B cell (primary cell): ENCODE measurements around the gene GH2. TPM values are rescaled to one million over a fixed set of nuclear protein-coding genes. Genes with fewer than 3 reads are reported as not detected.

ENCODE experiments used
- ATAC-seq: fragments of 200-7000 bp; cut with Tn5 transposase; one replicate; pipeline ENCODE4 v1.10.0; 2021; ENCODE audit warnings: low read depth, mild to moderate bottlenecking, moderate number of reproducible peaks, moderate library complexity
- CTCF ChIA-PET: fragments of 350-600 bp; sonication (Branson Sonifier 250); formaldehyde crosslinking; loops from one replicate; lab custom pipeline; 2021; ENCODE audit warnings: antibody characterized with exemption, inconsistent platforms; lab: Charles Lee
- POLR2A ChIA-PET: fragments of 350-600 bp; sonication (Branson Sonifier 250); formaldehyde crosslinking; loops from one replicate; lab custom pipeline; 2021; ENCODE audit warnings: antibody characterized with exemption; lab: Charles Lee
- DNase-seq: peaks from one replicate; pipeline ENCODE4 v3.0.0; 2013
- H2AFZ ChIP-seq: 2 replicates; pipeline ENCODE4 v1.6.1; 2012; ENCODE audit warnings: mild to moderate bottlenecking, low read depth, low read length; ENCODE audit not compliant: insufficient read depth, poor library complexity, severe bottlenecking
- H3K27ac ChIP-seq, 2 donors: 1 replicate in 1 of 2; 2 replicates in 1 of 2; pipeline ENCODE4 v1.5.1; 2012 to 2013; ENCODE audit warnings: low read length in 2 of 2, mild to moderate bottlenecking in 2 of 2, moderate library complexity in 1 of 2
- H3K27me3 ChIP-seq, 4 experiments: fragments of 200-600 bp in 1 of 4; sonication (generic) in 1 of 4; replicated peaks in 1 of 4; 1 replicate in 2 of 4; 2 replicates in 2 of 4; pipeline versions ENCODE4 v1.6.1 to v1.7.0; 2013 to 2016; ENCODE audit warnings: low read length in 3 of 4, mild to moderate bottlenecking in 2 of 4, mixed read lengths in 1 of 4, moderate library complexity in 1 of 4; ENCODE audit not compliant: insufficient read depth in 4 of 4, control insufficient read depth in 3 of 4; ENCODE audit errors: control extremely low read depth in 1 of 4
- H3K36me3 ChIP-seq, 2 experiments: replicated peaks in 1 of 2; 1 replicate in 1 of 2; 2 replicates in 1 of 2; pipeline versions ENCODE4 v1.6.1 to v1.7.1; 2013; ENCODE audit warnings: low read length in 1 of 2; ENCODE audit not compliant: insufficient read depth in 2 of 2, control insufficient read depth in 1 of 2; ENCODE audit errors: control extremely low read depth in 1 of 2, extremely low read depth in 1 of 2
- H3K4me1 ChIP-seq, 2 donors: fragments of 200-600 bp in 1 of 2; sonication (generic) in 1 of 2; 1 replicate in 1 of 2; 2 replicates in 1 of 2; pipeline versions ENCODE4 v1.5.1 to v1.6.1; 2013 to 2017; ENCODE audit warnings: low read length in 2 of 2; ENCODE audit not compliant: control insufficient read depth in 2 of 2, insufficient read depth in 2 of 2
- H3K4me2 ChIP-seq: replicated peaks from 2 replicates; pipeline ENCODE3; 2012; ENCODE audit warnings: mild to moderate bottlenecking, low read depth, low read length; ENCODE audit not compliant: poor library complexity, severe bottlenecking
- H3K4me3 ChIP-seq, 5 experiments: fragments of 200-600 bp in 1 of 5; sonication (generic) in 1 of 5; 1 replicate in 3 of 5; 2 replicates in 2 of 5; pipeline versions ENCODE4 v1.5.1 to v1.7.0; 2011 to 2016; ENCODE audit warnings: low read length in 4 of 5, mild to moderate bottlenecking in 4 of 5, low read depth in 2 of 5, control low read depth in 1 of 5, moderate library complexity in 1 of 5; ENCODE audit not compliant: insufficient read depth in 1 of 5; ENCODE audit errors: control extremely low read depth in 1 of 5, extremely low read depth in 1 of 5
- H3K79me2 ChIP-seq: fragments of 200-600 bp; sonication (generic); one replicate; pipeline ENCODE4 v1.6.0; 2016; ENCODE audit warnings: low read length; ENCODE audit not compliant: control insufficient read depth, insufficient read depth
- H3K9ac ChIP-seq: fragments of 200-600 bp; sonication (generic); 2 replicates; pipeline ENCODE4 v1.6.1; 2017; ENCODE audit warnings: mild to moderate bottlenecking, low read length, moderate library complexity
- H3K9me3 ChIP-seq, 3 donors: one replicate each; pipeline versions ENCODE4 v1.6.1 to v1.7.1; 2013; ENCODE audit warnings: low read length in 2 of 3; ENCODE audit not compliant: control insufficient read depth in 2 of 3, insufficient read depth in 1 of 3; ENCODE audit errors: control extremely low read depth in 1 of 3
- H4K20me1 ChIP-seq: 2 replicates; pipeline ENCODE4 v1.6.0; 2012; ENCODE audit warnings: mild to moderate bottlenecking, low read length; ENCODE audit not compliant: insufficient read depth, control insufficient read depth, poor library complexity, severe bottlenecking
- H3K27ac Mint-ChIP-seq: one replicate; pipeline ENCODE4 v1.8.0; 2021; ENCODE audit warnings: mixed read lengths
- H3K27me3 Mint-ChIP-seq: one replicate; pipeline ENCODE4 v1.8.0; 2021; ENCODE audit warnings: mixed read lengths
- H3K4me1 Mint-ChIP-seq: one replicate; pipeline ENCODE4 v1.8.0; 2021; ENCODE audit warnings: mixed read lengths
- H3K4me3 Mint-ChIP-seq: one replicate; pipeline ENCODE4 v1.8.0; 2021; ENCODE audit warnings: mixed read lengths
- H3K9me3 Mint-ChIP-seq: one replicate; pipeline ENCODE4 v1.8.0; 2022; ENCODE audit warnings: mixed read lengths; ENCODE audit not compliant: insufficient read depth
- CTCF ChIP-seq: fragments of 200-600 bp; IDR thresholded peaks from one replicate; pipeline ENCODE4 v1.8.0; 2022; ENCODE audit warnings: antibody characterized with exemption, mild to moderate bottlenecking
- EZH2 ChIP-seq: IDR thresholded peaks from 2 replicates; pipeline ENCODE4 v1.6.1; 2012; ENCODE audit warnings: borderline replicate concordance, low read depth, mild to moderate bottlenecking, moderate library complexity, low read length; ENCODE audit not compliant: insufficient read depth, poor library complexity, severe bottlenecking
- WGBS: methylation state at CpG from one replicate; pipeline ENCODE4 v1.1.5; 2013; ENCODE audit warnings: missing lambda C conversion rate; ENCODE audit not compliant: insufficient coverage; 5-methylcytosine and 5-hydroxymethylcytosine counted together
- intact Hi-C: fragments of 100-400 bp; cut with micrococcal nuclease; formaldehyde crosslinking; loops from one replicate; pipeline ENCODE4 v1.10.0; 2022
- polyA plus RNA-seq: library from polyadenylated mRNA; depleted of rRNA; stranded (reverse); fragments of >200 nt; gene quantifications from 2 replicates; pipeline ENCODE4 v1.2.3, GENCODE V29; 2012
- total RNA-seq, 2 donors: library from RNA; stranded (reverse); fragments of 120-200 nt in 1 of 2; gene quantifications; 1 replicate in 1 of 2; 2 replicates in 1 of 2; pipeline versions ENCODE4 v1.2.3 to v1.2.4, GENCODE V29; 2013 to 2022

GH2 gene
- total and polyA plus RNA-seq, 2 donors (not counting 1 experiment from before 2014, with no cell fraction given) = not detected

GRCh38 chr17:63928966-63929695 is 47.4 kb upstream of the GH2 start:
- Histone ChIP-seq H3K9ac (peak overlapping the region; percentile 97), H3K4me1 (peaks cover 73 to 86% of the 10 kb centered on the region in 2 donors), H3K9me3 (no peaks in the 10 kb centered on the region), H3K4me3 (peak overlapping the region; percentile 80 to 100 (median 97)), H3K27ac (peak overlapping the region; percentile 85 to 89), H3K36me3 (peaks cover 0 to 51% of the 10 kb centered on the region in 2 experiments), H3K27me3 (no peaks in the 10 kb centered on the region), H3K4me2 (peak overlapping the region; percentile 97), H2AFZ (no peak overlapping the region), H4K20me1 (peaks cover 46% of the 10 kb centered on the region), H3K79me2 (peaks cover 65% of the 10 kb centered on the region)
- ChIA-PET CTCF (interaction anchor here (0.8 to 26.0 kb wide), 8 partner anchors 7 to 204 kb away, joined by 3 to 834 read pairs (median 10); partner anchors contain the start of genes GH1 and ICAM2), POLR2A (interaction anchor here (0.6 to 12.1 kb wide), 5 partner anchors 10 to 219 kb away, joined by 3 to 360 read pairs (median 6); partner anchors contain the start of genes GH1 and ICAM2)
- no peak for ATAC-seq
- Mint-ChIP-seq H3K4me1 (peaks cover 87% of the 10 kb centered on the region), H3K4me3 (peak overlapping the region; percentile 99), H3K9me3 (no peaks in the 10 kb centered on the region), H3K27ac (peak overlapping the region; percentile 97), H3K27me3 (no peaks in the 10 kb centered on the region)
- TF ChIP-seq EZH2 (no peak), CTCF (no peak)
- 79% methylated on average over 9 of the region's 10 CpGs for WGBS
- DNase-seq = no peak
- intact Hi-C loops = no loop called here
